Heart right ventricle (tissue), 16 donors: ENCODE results near the gene EFEMP2. TPM values are rescaled to one million over a fixed set of nuclear protein-coding genes. Genes with fewer than 3 reads are reported as not detected.
A peak's percentile ranks its signal among the peaks of the same experiment; 100 is the strongest.

Source experiments
- ATAC-seq, 8 donors: fragments of 200-7000 bp; cut with Tn5 transposase; one replicate each; pipeline ENCODE4 v1.9.1; 2020; ENCODE audit warnings: mild to moderate bottlenecking in 8 of 8, moderate library complexity in 8 of 8, moderate number of reproducible peaks in 1 of 8
- DNase-seq, 2 donors: peaks; one replicate each; pipeline ENCODE4 v3.0.0-alpha.2; 2020
- H3K27ac ChIP-seq, 10 donors: fragments of 200-600 bp; sonication (generic) in 2 of 10; one replicate each; pipeline versions ENCODE4 v1.5.0 to v1.8.0; 2020 to 2022; ENCODE audit warnings: mild to moderate bottlenecking in 3 of 10
- H3K27me3 ChIP-seq, 7 donors: fragments of 200-600 bp; one replicate each; pipeline ENCODE4 v1.8.0; 2021 to 2022; ENCODE audit warnings: mild to moderate bottlenecking in 2 of 7
- H3K36me3 ChIP-seq, 9 donors: fragments of 200-600 bp; sonication (generic) in 1 of 9; one replicate each; pipeline versions ENCODE4 v1.5.0 to v1.8.0; 2020 to 2022; ENCODE audit warnings: mild to moderate bottlenecking in 2 of 9
- H3K4me1 ChIP-seq, 9 donors: fragments of 200-600 bp; sonication (generic) in 1 of 9; one replicate each; pipeline versions ENCODE4 v1.5.0 to v1.8.0; 2020 to 2022; ENCODE audit warnings: mild to moderate bottlenecking in 4 of 9
- H3K4me3 ChIP-seq, 10 donors: fragments of 200-600 bp; sonication (generic) in 2 of 10; one replicate each; pipeline versions ENCODE4 v1.5.0 to v1.8.0; 2020 to 2022; ENCODE audit warnings: mild to moderate bottlenecking in 7 of 10, moderate library complexity in 2 of 10
- H3K9me3 ChIP-seq, 11 donors: fragments of 200-600 bp in 10 of 11; sonication (generic) in 2 of 11; one replicate each; pipeline versions ENCODE4 v1.5.0 to v1.8.0; 2013 to 2022; ENCODE audit warnings: mild to moderate bottlenecking in 2 of 11, control low read depth in 1 of 11, moderate library complexity in 1 of 11
- CTCF ChIP-seq, 9 donors: fragments of 200-600 bp; sonication (generic) in 2 of 9; IDR thresholded peaks; one replicate each; pipeline versions ENCODE4 v1.5.0 to v1.8.0; 2021 to 2022; ENCODE audit warnings: antibody characterized with exemption in 9 of 9, mild to moderate bottlenecking in 5 of 9, moderate library complexity in 1 of 9
- WGBS, 2 donors: extraction: QIAGEN DNeasy Blood & Tissue Kit; methylation state at CpG; one replicate each; pipeline ENCODE4 v1.1.7; 2013; ENCODE audit warnings: inconsistent platforms in 1 of 2; 5-methylcytosine and 5-hydroxymethylcytosine counted together
- intact Hi-C, 10 donors: fragments of 100-400 bp; cut with DNase I; formaldehyde crosslinking; loops; one replicate each; pipeline versions ENCODE4 v1.11.1 to v1.14.2; 2022
- polyA plus RNA-seq, 2 donors: library from polyadenylated mRNA; stranded (reverse); fragments of 200-250 nt; gene quantifications; one replicate each; pipeline ENCODE4 v1.2.3, GENCODE V29; 2013
- total RNA-seq, 10 donors: library from RNA; stranded (reverse); fragmentation: NEBNext Ultra II Directional in 3 of 10; extraction: Animal tissue kit (Norgen Biotek cat#: 25700) in 3 of 10; gene quantifications; one replicate each; pipeline versions ENCODE4 v1.2.1 to v1.2.4, GENCODE V29; 2021 to 2023
- donor health status: Arrhythmogenic right ventricular cardiomyopathy.
- donor health status: ischemic (EF 13 %, LVEDD 7.1; RV severe dilation, severe dysfunction).
- donor health status: healthy with polysubstance abuse.
- donor health status: DM: no; HTN: yes; CAD: no.
- donor health status: DM: no; HTN: no; CAD: no.
- donor health status: ischemic (EF 25% LVEDD 6.9; RV normal size, moderate dysfunction).
- donor health status: ischemic (EF 25% LVEDD 5.7; RV mildly dilated, moderate dysfunction).
- donor health status: healthy.
- donor health status: DM: yes; HTN: yes; CAD: no.
- donor health status: Ischemic cardiomyopathy.
- donor health status: ischemic (EF 35%, LVEDD 5.7; RV mildly dilated, moderate dysfunction).
- donor health status: nonischemic (EF 11% LVEDD 7.7; RV severe dilation, severe dysfunction).
- donor health status: DM: yes; HTN: yes; CAD: no.
- donor health status: PGD.
- donor health status: ischemic (EF 29% LVEDD 5.4; RV normal size, mild dysfunction).
- donor health status: nonischemic (EF 23%, LVEDD 6.1; RV moderate dilation, normal function).

The EFEMP2 gene
- total and polyA plus RNA-seq, 12 donors: 54.8 to 133 (median 89.6) TPM

GRCh38 chr11:65911682-65912568 is 39.3 kb upstream of the EFEMP2 start:
- peak in 8 of 9 donors; percentile 7 to 62 (median 40) for TF ChIP-seq CTCF (IDR thresholded peaks at IDR 0.05)
- Histone ChIP-seq H3K4me1 (peaks cover 25 to 46% (median 38%) of the 10 kb centered on the region in 9 donors), H3K9me3 (no peaks in the 10 kb centered on the region), H3K27ac (peak overlapping the region in 6 of 10 donors; percentile 9 to 61 (median 38)), H3K4me3 (peak overlapping the region in 1 of 10 donors; percentile 6), H3K36me3 (peaks cover 0 to under 1% (median 0%) of the 10 kb centered on the region in 9 donors), H3K27me3 (no peaks in the 10 kb centered on the region)
- intact Hi-C loops: no loop called here
- WGBS, 2 donors: 19 to 26% methylated on average over 14 of the region's 14 CpGs
- peak in 1 of 2 donors; percentile 64 for DNase-seq
- ATAC-seq: peak; percentile 11 to 73 (median 46)

- no peak for TF ChIP-seq CTCF (IDR thresholded peaks at IDR 0.05)
- H3K9me3 ChIP-seq: no peaks in the 10 kb centered on the region
- no peaks in the 10 kb centered on the region for H3K36me3 ChIP-seq
- no peak overlapping the region for H3K4me3 ChIP-seq
- ATAC-seq: no peak
- WGBS, 2 donors: 83 to 85% methylated on average over 6 of the region's 6 CpGs
- no peaks in the 10 kb centered on the region for H3K27me3 ChIP-seq
- no peak overlapping the region for H3K27ac ChIP-seq
- intact Hi-C loops: no loop called here
- peaks cover 8 to 17% (median 13%) of the 10 kb centered on the region in 9 donors for H3K4me1 ChIP-seq
- no peak for DNase-seq
These were observed 35.3 kb upstream of the EFEMP2 start for GRCh38 chr11:65907878-65908277.

DNA sequence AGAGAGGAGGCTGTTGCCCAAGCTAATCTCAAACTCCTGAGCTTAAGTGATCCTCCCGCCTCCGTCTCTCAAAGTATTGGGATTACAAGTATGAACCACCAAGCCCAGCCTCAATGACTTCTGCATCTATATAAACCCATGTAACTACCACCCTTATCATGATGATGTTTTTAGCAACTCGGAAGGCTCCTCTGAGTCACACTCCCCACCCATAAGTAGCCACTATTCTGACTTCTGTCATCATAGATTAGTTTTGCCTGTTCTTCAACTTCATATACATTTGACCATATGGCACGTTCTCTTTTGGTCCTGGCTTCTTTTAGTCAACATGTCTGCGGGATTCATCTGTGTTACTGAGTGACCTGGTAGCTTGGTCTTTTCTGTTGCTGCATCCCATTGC is 34.0 kb upstream of the EFEMP2 start:
- 83 to 84% methylated on average over 5 of the region's 5 CpGs for WGBS, 2 donors
- peaks cover 3 to 8% (median 5%) of the 10 kb centered on the region in 9 donors for H3K4me1 ChIP-seq
- H3K9me3 ChIP-seq: no peaks in the 10 kb centered on the region
- no peak overlapping the region for H3K27ac ChIP-seq
- H3K36me3 ChIP-seq: no peaks in the 10 kb centered on the region
- ATAC-seq (no peak), DNase-seq (no peak)
- no peak overlapping the region for H3K4me3 ChIP-seq
- TF ChIP-seq CTCF (IDR thresholded peaks at IDR 0.05): no peak
- H3K27me3 ChIP-seq: no peaks in the 10 kb centered on the region
- intact Hi-C loops: no loop called here

- Histone ChIP-seq H3K9me3 (no peaks in the 10 kb centered on the region), H3K27ac (no peak overlapping the region), H3K4me3 (no peak overlapping the region), H3K36me3 (no peaks in the 10 kb centered on the region), H3K4me1 (peaks cover 6 to 21% (median 13%) of the 10 kb centered on the region in 9 donors), H3K27me3 (peaks cover 0 to 9% (median 4%) of the 10 kb centered on the region in 7 donors)
- intact Hi-C loops: no loop called here
- no peak for TF ChIP-seq CTCF (IDR thresholded peaks at IDR 0.05)
- 81 to 88% methylated on average over 8 of the region's 8 CpGs for WGBS, 2 donors
- DNase-seq (no peak), ATAC-seq (no peak)
These were observed 31.1 kb upstream of the EFEMP2 start for GRCh38 chr11:65903715-65904114.
